Liver (tissue), 9 donors: Measurements from ENCODE around the gene TDRD6. TPM values are rescaled to one million over a fixed set of nuclear protein-coding genes. Genes with fewer than 3 reads are reported as not detected.
"Not testable (repeated sequence)": the region's sequence is repeated elsewhere in the genome, so short reads cannot be mapped to it uniquely, and the experiment has no call there.

Experiments used
- DNase-seq: peaks from one replicate; pipeline ENCODE4 v3.0.0-alpha.2; 2017; ENCODE audit warnings: low spot score
- H3K27ac ChIP-seq, 2 donors: one replicate each; pipeline ENCODE4 v1.7.0; 2013; ENCODE audit warnings: inconsistent platforms in 2 of 2, low read length in 2 of 2, control low read depth in 1 of 2, low read depth in 1 of 2, mild to moderate bottlenecking in 1 of 2
- H3K27me3 ChIP-seq, 4 donors: one replicate each; pipeline versions ENCODE4 v1.6.1 to v1.7.0; 2013; ENCODE audit warnings: low read length in 3 of 4, inconsistent platforms in 1 of 4, mild to moderate bottlenecking in 1 of 4, moderate library complexity in 1 of 4; ENCODE audit not compliant: control insufficient read depth in 4 of 4, insufficient read depth in 4 of 4
- H3K36me3 ChIP-seq, 4 donors: one replicate each; pipeline versions ENCODE4 v1.6.1 to v1.7.0; 2013; ENCODE audit warnings: low read length in 3 of 4, mild to moderate bottlenecking in 3 of 4, low read depth in 1 of 4, moderate library complexity in 1 of 4; ENCODE audit not compliant: control insufficient read depth in 4 of 4, insufficient read depth in 3 of 4
- H3K4me1 ChIP-seq, 4 donors: one replicate each; pipeline versions ENCODE4 v1.6.1 to v1.7.0; 2013; ENCODE audit warnings: low read length in 3 of 4, mild to moderate bottlenecking in 3 of 4, moderate library complexity in 1 of 4; ENCODE audit not compliant: control insufficient read depth in 4 of 4, insufficient read depth in 4 of 4
- H3K4me3 ChIP-seq, 3 donors: one replicate each; pipeline versions ENCODE4 v1.6.1 to v1.7.0; 2013; ENCODE audit warnings: low read length in 3 of 3, control low read depth in 1 of 3, low read depth in 1 of 3, mild to moderate bottlenecking in 1 of 3
- H3K9ac ChIP-seq, 2 donors: one replicate each; pipeline ENCODE4 v1.7.0; 2013; ENCODE audit warnings: low read length in 2 of 2, mild to moderate bottlenecking in 2 of 2, moderate library complexity in 2 of 2, control low read depth in 1 of 2, low read depth in 1 of 2
- H3K9me3 ChIP-seq, 4 donors: one replicate each; pipeline versions ENCODE4 v1.6.1 to v1.7.0; 2013; ENCODE audit warnings: low read length in 3 of 4; ENCODE audit not compliant: control insufficient read depth in 4 of 4
- FOXA2 ChIP-seq: IDR thresholded peaks from 2 replicates; pipeline ENCODE4 v1.6.1; 2016; ENCODE audit warnings: antibody characterized with exemption
- GABPA ChIP-seq, 2 donors: IDR thresholded peaks in 1 of 2; conservative IDR thresholded peaks in 1 of 2; 2 replicates each; pipeline ENCODE4 v1.6.1; 2016; ENCODE audit warnings: antibody characterized with exemption in 2 of 2, mild to moderate bottlenecking in 1 of 2, moderate library complexity in 1 of 2
- HNF4G ChIP-seq: IDR thresholded peaks from 2 replicates; pipeline ENCODE4 v1.6.1; 2016; ENCODE audit warnings: antibody characterized with exemption
- JUND ChIP-seq, 2 donors: IDR thresholded peaks; 2 replicates each; pipeline ENCODE4 v1.6.1; 2016; ENCODE audit warnings: antibody characterized with exemption in 2 of 2
- NR2F2 ChIP-seq: IDR thresholded peaks from 2 replicates; pipeline ENCODE4 v1.6.1; 2016; ENCODE audit warnings: antibody characterized with exemption
- RAD21 ChIP-seq, 2 donors: IDR thresholded peaks; 2 replicates each; pipeline ENCODE4 v1.6.1; 2016; ENCODE audit warnings: antibody characterized with exemption in 2 of 2, mild to moderate bottlenecking in 2 of 2
- RXRA ChIP-seq, 2 donors: IDR thresholded peaks; 2 replicates each; pipeline ENCODE4 v1.6.1; 2017 to 2018; ENCODE audit warnings: antibody characterized with exemption in 2 of 2, mild to moderate bottlenecking in 1 of 2
- YY1 ChIP-seq: IDR thresholded peaks from 2 replicates; pipeline ENCODE4 v1.6.1; 2016; ENCODE audit warnings: antibody characterized with exemption, mild to moderate bottlenecking
- WGBS: extraction: QIAGEN DNeasy Blood & Tissue Kit; methylation state at CpG from one replicate; pipeline ENCODE4 v1.1.7; 2013; 5-methylcytosine and 5-hydroxymethylcytosine counted together
- polyA plus RNA-seq, 2 donors: library from polyadenylated mRNA; stranded (reverse) in 1 of 2; unstranded in 1 of 2; fragments of 200-250 nt in 1 of 2; fragments of >200 nt in 1 of 2; fragmentation: Nextera tagmentation in 1 of 2; extraction: Ambion mirVana in 1 of 2; gene quantifications; one replicate each; pipeline versions ENCODE4 v1.2.1 to v1.2.3, GENCODE V29; 2013 to 2015
- total RNA-seq, 2 donors: library from RNA; depleted of rRNA; stranded (reverse); fragments of >200 nt; gene quantifications; one replicate each; pipeline ENCODE4 v1.2.3, GENCODE V29; 2014
- TF ChIP-seq, protein P1 (sequence below): IDR thresholded peaks from 2 replicates; pipeline ENCODE4 v1.6.1; 2016; ENCODE audit warnings: antibody characterized with exemption
- TF ChIP-seq, protein P2 (sequence below): fragments of 150-350 bp; IDR thresholded peaks from 2 replicates; pipeline ENCODE4 v1.5.1; 2017; ENCODE audit warnings: improper control_type of control experiment, low read depth, low read length; ENCODE audit not compliant: missing input control
- donor health status: healthy.
- donor health status: healthy.
- donor health status: healthy.
- donor health status: healthy.
- donor health status: healthy.

Gene TDRD6
- total and polyA plus RNA-seq, 4 donors, result 0.07 to 2.0 (median 0.53) TPM

DNA sequence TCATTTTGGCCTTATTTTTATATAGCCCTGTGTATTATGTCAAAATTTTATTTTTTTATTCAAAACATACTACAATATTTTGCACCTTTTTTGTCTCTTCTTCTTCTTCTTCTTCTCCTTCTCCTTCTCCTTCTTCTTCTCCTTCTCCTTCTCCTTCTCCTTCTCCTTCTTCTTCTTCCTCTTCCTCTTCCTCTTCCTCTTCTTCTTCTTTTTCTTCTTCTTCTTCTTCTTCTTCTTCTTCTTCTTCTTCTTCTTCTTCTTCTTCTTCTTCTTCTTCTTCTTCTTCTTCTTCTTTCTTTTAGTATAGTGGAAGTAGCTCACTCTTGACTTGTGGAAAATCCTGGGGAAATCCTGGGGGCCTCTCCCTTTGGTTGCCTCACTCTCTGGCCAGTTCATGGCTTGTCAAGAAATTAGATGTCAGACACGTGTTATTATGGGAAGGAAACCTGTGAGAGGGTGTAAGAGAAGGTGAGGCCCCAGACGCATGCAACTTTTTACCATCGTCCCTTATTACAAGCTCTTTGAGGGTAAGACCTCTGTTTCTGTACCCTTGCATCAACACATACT is 56.6 kb downstream of the TDRD6 start:
- DNase-seq, H3K27me3 ChIP-seq, H3K9ac ChIP-seq, H3K4me1 ChIP-seq, H3K4me3 ChIP-seq, H3K9me3 ChIP-seq, H3K27ac ChIP-seq, H3K36me3 ChIP-seq: not testable (repeated sequence)
- 91% methylated on average over 3 of the region's 3 CpGs for WGBS

GRCh38 chr6:46745973-46746372 is 58.3 kb downstream of the TDRD6 start:
- 79% methylated on average over 2 of the region's 2 CpGs for WGBS
- Histone ChIP-seq H3K36me3 (no peaks in the 10 kb centered on the region), H3K27me3 (no peaks in the 10 kb centered on the region), H3K9me3 (no peaks in the 10 kb centered on the region), H3K4me1 (no peaks in the 10 kb centered on the region), H3K9ac (no peak overlapping the region), H3K27ac (no peak overlapping the region), H3K4me3 (no peak overlapping the region)
- no peak for TF ChIP-seq HNF4G
- TF ChIP-seq, protein P1, sequence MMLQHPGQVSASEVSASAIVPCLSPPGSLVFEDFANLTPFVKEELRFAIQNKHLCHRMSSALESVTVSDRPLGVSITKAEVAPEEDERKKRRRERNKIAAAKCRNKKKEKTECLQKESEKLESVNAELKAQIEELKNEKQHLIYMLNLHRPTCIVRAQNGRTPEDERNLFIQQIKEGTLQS, result no peak
- DNase-seq, result no peak

GRCh38 chr6:46746696-46747095 is 59.0 kb downstream of the TDRD6 start, which contains the start of gene ANKRD66:
Gene ANKRD66 (plus strand): TSS chr6:46746933. CDS start chr6:46751949, 5,016 bp downstream.
- H3K4me1 ChIP-seq, result no peaks in the 10 kb centered on the region
- 86% methylated on average over 1 of the region's 1 CpG for whole genome bisulfite sequencing
- no peak within 1 kb of the TSS for H3K9ac ChIP-seq
- no peak within 1 kb of the TSS for H3K27ac ChIP-seq
- H3K36me3 ChIP-seq, result no peaks in the 10 kb centered on the region
- H3K4me3 ChIP-seq, result no peak within 1 kb of the TSS
- no peaks in the 10 kb centered on the region for H3K27me3 ChIP-seq
- H3K9me3 ChIP-seq, result no peaks in the 10 kb centered on the region
- TF ChIP-seq FOXA2, result no peak
- no peak for TF ChIP-seq GABPA (IDR thresholded peaks at IDR 0.05 in 1 of 2, conservative IDR thresholded peaks at IDR 0.05 in 1 of 2)
- DNase-seq, result no peak

DNA sequence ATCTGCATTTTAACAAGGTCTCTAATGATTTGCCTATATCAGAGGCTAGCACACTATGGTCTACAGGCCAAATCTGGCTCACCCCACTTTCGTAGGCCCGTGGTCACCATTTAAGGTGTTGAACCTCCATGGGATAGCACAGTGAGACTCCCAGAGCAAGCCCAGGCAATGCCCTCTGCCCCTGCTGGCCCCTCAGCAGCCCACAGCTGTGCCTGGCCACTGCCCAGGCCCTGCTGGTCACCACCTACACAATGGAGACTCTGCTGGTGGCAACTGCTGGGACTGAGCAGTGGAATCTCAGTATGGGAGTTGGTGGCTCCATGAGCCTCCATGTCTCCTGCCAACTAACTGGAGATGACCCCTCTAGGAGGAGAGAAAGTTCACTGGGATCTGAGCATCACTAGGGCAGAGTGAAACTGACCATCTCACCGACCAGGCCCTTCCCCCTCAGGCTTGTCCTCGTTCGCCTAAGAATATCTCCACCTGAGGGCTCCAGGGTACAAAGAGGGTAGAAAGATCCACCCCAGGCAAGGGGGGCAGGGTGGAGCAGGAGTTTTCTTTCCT is 61.3 kb downstream of the TDRD6 start:
- Histone ChIP-seq H3K27me3 (no peaks in the 10 kb centered on the region), H3K4me1 (no peaks in the 10 kb centered on the region), H3K4me3 (no peak overlapping the region), H3K9me3 (no peaks in the 10 kb centered on the region), H3K36me3 (no peaks in the 10 kb centered on the region), H3K9ac (no peak overlapping the region), H3K27ac (no peak overlapping the region)
- DNase-seq, result no peak
- TF ChIP-seq, protein P2, sequence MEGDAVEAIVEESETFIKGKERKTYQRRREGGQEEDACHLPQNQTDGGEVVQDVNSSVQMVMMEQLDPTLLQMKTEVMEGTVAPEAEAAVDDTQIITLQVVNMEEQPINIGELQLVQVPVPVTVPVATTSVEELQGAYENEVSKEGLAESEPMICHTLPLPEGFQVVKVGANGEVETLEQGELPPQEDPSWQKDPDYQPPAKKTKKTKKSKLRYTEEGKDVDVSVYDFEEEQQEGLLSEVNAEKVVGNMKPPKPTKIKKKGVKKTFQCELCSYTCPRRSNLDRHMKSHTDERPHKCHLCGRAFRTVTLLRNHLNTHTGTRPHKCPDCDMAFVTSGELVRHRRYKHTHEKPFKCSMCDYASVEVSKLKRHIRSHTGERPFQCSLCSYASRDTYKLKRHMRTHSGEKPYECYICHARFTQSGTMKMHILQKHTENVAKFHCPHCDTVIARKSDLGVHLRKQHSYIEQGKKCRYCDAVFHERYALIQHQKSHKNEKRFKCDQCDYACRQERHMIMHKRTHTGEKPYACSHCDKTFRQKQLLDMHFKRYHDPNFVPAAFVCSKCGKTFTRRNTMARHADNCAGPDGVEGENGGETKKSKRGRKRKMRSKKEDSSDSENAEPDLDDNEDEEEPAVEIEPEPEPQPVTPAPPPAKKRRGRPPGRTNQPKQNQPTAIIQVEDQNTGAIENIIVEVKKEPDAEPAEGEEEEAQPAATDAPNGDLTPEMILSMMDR, result no peak
- TF ChIP-seq GABPA (IDR thresholded peaks at IDR 0.05 in 1 of 2, conservative IDR thresholded peaks at IDR 0.05 in 1 of 2) (no peak), RAD21 (IDR thresholded peaks at IDR 0.05) (no peak), YY1 (no peak), RXRA (IDR thresholded peaks at IDR 0.05) (no peak), NR2F2 (no peak), JUND (IDR thresholded peaks at IDR 0.05) (no peak)
- TF ChIP-seq, protein P1, result no peak
- whole genome bisulfite sequencing, result 98% methylated on average over 5 of the region's 5 CpGs
